NCI-H146 (cell line): ENCODE measurements around the gene RCAN2.
A peak's percentile ranks its signal among the peaks of the same experiment; 100 is the strongest.

Source experiments
- DNase-seq: peaks from one replicate; lab custom pipeline; 2025; lab: John Stamatoyannopoulos, UW

Gene RCAN2

GRCh38 chr6:46491628-46492547, 639 bp upstream of the RCAN2 start:
- peak; percentile 0 for DNase-seq

DNA sequence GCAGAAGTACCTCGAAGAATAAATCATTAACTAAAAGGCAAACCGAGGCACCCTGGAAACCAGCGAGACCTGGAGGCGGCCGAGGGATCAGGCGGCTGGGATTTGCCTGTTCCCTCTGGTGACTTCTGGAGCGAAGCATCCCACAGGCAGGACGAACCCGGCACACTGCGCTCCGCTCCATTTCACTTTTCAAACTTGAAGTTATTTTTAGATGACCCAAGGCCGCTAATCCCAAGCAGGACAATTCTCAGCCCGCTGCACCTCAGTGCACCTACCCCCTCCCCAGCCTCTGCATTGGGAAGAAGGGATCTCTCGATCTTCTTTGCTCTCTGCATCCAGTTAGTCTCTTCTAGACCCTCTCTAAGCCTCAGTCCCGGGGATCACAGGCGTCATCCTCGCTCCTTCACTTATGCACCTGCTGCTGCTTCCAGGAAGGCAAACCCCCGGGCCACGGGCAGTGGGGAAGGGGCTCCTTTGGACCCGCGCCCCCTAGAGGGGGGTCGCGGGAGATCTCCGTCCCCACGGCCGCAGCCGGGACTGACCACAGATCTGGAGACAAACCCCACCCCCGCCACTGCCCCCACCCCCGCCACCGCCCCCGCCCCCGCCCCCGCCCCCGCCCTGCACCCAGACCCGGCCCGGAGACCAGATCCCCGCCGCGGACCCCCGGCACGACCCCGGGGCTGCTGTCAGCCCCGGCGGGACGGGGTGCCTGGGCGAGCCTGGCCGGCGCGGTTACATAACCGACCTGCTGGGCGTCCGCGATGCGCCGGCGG, 636 bp downstream of the RCAN2 start:
- DNase-seq: no peak

DNA sequence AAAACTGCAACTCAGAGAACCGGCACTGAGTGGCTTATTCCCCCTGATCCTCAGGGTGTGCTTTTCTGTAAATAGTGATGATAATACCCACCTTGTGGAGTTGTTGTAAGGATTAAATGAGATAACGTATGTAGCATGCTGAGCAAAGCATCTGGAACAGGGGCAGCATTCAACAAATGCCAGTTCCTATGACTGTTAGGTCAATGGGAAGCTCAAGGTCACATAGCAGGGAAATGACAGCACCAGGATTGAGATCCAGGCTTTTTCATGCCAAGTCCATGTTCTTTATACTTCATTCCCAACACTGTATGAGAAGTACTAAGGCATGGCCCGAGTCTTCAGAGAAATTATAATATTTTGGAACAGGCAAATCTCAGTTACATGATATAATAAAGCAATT, 5.1 kb downstream of the RCAN2 start:
- no peak for DNase-seq

DNA sequence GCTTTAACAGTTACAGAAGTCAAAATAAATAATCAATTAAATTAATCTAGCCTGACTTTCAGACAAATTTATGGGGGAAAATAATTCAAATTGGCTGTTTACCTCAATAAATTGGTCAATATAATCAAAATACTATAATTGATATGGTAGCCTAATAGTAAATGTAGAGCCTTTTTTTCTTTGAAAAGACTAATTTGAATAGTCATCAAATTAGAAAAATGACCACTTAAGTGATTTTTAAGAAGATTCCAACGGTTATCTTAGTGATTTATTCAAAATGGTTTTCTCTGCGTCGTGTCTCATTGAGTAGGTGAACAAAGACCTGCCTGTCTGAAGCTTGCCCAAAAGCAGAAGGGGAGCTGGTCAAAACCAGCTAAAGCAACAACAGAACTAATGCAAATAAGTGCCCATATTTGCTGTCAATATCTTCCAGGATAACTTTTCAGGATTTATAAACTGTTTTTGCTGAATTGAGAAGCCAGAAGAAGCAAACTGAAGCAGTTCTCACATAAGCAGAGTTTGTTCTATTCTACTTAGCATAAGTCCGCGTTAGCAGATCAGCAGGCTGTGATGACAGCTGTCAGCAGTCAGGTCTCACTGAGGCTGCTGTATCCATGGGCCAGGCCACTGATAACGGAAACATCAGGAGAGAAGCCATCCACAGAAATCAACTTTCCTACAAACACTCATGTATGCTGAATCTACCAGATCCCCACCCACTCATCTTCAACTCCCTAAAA, 7.0 kb downstream of the RCAN2 start:
- DNase-seq: no peak

DNA sequence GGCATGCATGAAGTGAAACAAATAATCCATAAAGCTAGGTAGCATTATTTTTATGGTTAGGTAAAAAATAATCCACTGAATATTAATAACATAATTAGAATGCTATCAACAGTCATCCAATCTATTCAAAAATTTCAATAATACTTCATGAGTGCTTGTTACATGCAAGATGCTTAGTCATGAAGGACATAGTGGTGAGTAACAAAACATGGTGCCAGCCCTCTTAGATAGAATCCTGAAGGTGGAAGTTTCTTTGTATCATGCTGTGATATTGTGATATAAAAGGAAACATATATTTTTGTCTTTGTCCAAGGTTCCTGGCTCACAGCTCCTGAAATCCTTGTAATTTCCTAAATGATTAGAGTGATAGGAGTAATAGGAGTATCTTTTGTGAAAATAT, 14.9 kb downstream of the RCAN2 start:
- DNase-seq: no peak

DNA sequence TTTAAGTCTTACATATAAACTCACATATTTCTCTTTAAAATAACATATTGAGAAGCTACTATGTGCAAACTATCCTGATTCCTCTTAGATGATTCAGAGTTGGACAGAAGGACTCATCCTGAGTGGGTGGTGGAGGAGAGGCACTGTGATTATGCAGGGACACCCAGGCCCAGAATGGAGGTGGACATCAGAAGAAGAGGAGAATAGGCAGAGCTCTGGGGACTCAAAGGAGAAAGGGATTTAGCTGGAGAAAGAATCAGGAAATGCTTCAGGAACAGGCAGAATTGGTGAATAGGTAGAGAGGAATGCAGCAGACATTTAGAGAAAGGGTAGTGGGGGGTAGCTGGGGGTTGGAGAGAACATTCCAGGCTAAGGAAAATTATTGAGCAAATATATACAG, 17.4 kb downstream of the RCAN2 start:
- no peak for DNase-seq

- no peak for DNase-seq
These were observed 19.0 kb downstream of the RCAN2 start for GRCh38 chr6:46472243-46472642.

GRCh38 chr6:46469021-46469420, 22.2 kb downstream of the RCAN2 start:
- no peak for DNase-seq

DNA sequence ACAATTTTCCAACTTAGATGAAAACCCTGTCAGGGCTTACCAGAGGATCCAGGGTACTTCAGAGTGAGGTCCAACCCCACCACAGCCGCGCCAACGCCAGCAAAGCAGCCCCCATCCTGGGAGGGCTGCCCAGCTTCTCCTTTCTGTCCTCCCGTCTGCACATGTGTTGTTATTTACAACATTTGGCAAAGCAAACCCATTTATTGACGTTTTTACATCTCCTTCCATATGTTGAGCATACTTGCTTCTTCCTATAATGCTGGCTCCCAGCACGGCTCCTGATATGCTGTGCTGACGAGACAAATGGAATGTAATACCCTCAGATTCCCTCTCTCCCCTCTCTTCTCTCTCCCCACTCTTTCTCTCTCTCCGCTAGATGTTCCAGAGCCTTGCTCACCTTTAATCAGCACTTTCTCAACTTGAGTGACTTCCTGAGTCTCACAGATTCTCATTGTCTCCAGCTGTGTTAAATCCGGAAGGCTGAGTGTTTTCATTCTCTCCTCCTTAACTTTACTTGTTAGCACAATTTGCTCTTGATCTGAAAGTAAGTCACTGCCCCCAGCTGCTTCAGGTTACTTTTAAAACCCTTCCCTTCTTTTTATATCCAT, 22.7 kb downstream of the RCAN2 start:
- no peak for DNase-seq

DNA sequence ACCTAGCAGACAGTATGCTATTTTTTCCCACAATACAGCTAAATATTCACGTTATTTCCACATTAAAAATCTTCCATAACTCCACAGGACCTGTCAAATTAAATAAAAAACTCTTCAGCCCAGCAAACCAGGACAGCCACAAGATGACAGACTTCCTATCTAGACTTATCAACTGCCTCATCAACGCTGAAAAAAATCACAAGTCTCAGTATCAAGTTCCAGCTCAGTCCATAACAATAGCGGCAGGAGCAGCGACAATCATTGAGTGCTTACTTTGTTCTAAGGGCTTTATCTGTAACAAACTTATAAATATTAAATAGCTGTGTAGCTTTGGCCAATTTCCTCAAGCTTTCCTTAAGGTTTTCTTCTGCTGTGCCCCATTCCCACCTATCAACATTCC, 24.7 kb downstream of the RCAN2 start:
- DNase-seq: no peak

DNA sequence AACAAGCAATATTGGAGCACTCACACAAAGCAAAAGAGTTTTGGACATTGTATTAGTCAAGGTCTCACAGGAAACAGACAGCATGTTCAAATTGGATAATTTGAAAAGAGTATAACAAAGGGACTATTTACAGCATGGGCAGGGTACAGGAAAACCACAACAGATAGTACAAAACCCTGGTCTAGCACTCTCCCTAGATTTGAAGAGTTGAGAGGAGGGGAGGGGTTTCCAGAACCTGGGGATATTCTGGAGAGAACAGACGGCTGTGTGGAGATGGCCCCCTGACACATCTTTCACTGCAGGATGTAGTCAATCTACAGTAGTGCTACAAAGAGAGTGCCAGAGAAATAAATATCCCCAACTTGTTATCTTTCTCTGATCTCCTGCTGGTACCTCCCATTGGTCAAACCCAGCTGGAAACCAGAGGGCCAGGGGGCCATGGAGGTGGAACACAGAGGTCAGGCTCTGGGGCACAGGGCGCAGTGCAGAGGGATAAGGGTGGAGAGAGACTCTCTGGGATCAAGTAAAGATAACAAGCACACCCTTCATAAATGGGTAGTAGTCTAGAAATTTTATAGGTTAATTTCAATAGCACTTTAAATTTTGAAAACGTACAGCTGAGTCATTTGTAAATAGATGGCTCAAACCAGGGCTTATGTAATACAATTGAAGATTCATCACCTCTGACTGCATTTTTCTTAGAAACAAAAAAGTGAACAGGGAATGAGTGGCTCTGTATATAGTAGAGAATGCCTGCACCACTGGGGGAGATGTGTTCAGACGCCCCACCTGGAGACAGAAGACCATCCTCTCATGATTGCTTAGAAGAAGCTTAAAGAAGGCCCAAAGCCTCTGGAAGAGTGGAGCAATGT, 25.7 kb downstream of the RCAN2 start:
- no peak for DNase-seq

DNA sequence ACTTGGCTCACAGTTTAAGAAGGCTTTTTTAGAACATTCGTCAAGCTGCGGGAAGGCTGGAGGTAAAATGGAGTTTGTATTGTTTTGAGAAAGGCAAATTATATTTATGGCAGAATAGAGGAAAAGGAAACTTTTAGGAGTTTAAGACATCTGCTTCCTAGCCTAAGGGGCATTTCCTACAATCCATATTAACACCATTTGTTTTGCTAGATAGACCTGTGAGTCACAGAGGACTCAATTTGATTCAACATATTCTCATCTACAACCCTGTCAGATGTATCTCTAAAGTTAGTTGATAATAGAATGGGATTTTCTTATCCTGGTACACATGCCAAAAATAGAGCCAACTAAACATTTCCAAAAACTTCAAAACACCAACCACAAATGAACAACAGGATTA, 35.0 kb downstream of the RCAN2 start:
- DNase-seq: no peak

GRCh38 chr6:46454691-46455090, 36.6 kb downstream of the RCAN2 start:
- no peak for DNase-seq

- DNase-seq: no peak
These were observed 37.4 kb downstream of the RCAN2 start for GRCh38 chr6:46453741-46454316.

- no peak for DNase-seq
These were observed 38.0 kb downstream of the RCAN2 start for GRCh38 chr6:46453216-46453615.

- DNase-seq: no peak
These were observed 38.8 kb downstream of the RCAN2 start for GRCh38 chr6:46452312-46452917.

- DNase-seq: no peak
These were observed 39.9 kb downstream of the RCAN2 start for GRCh38 chr6:46451343-46451742.

- no peak for DNase-seq
These were observed 46.3 kb downstream of the RCAN2 start for GRCh38 chr6:46444772-46445454.

- DNase-seq: no peak
These were observed 47.6 kb downstream of the RCAN2 start for GRCh38 chr6:46443623-46444022.

- no peak for DNase-seq
These were observed 50.6 kb downstream of the RCAN2 start for GRCh38 chr6:46440641-46441040.
